Nasal cavity respiratory epithelium epithelial cell of viscerocranial mucosa (primary cell): ENCODE data around the gene NAALAD2. TPM values are rescaled to one million over a fixed set of nuclear protein-coding genes. Genes with fewer than 3 reads are reported as not detected.

Experiments
- total RNA-seq: library from RNA; depleted of rRNA; stranded (reverse); fragments of >200 nt; gene quantifications from 2 replicates; pipeline ENCODE4 v1.2.3, GENCODE V29; 2014

The NAALAD2 gene
- total RNA-seq, result not detected in 2 replicates

GRCh38 chr11:90134478-90135003 lies at the start of gene NAALAD2:
Gene NAALAD2 (plus strand): TSS chr11:90134663. CDS start chr11:90134759, 96 bp downstream.

GRCh38 chr11:90085650-90086049 lies 48.8 kb upstream of the NAALAD2 start, which contains the start of gene UBTFL1:
Gene UBTFL1 (plus strand): TSS chr11:90085950. CDS start chr11:90085950, 0 bp downstream.

DNA sequence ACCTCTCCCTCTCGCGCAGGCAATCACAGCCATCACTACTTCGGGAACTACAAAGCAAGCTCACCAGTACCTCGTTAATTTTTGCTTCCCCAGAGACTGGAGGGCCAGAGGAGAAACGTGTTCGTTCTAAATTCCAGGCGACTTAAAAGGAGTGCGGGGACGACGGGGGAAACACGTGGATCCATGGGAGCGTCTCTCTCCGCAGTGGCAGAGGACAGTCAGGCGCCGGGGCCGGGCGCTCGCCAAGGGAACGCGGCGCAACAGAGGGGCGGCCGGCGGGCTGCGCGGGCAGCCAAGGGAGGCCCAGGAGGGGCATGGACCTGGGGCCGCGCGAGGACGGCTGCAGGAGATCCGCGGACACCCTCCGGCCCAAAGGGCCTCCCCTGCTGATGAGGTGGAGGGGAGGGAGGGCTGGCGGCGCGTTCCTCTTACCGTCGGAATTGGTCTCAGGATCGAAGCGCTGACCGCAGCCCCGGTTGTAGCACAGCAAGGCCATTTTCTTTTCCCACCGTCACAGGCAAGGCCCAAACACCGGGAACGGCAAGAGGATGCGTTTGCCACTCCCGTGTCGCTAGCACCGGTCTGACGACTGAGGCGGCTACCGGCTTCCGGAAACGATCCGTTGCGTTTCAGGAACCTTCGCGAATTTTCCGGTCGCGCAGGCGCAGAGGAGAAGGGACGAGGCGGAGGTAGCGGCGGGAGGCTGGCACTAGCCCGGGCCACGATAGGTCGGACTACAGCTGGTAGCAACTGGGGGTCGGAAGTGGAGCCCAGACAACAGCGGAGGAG lies 88.2 kb downstream of the NAALAD2 start, which contains the start of gene CHORDC1:
Gene CHORDC1, minus strand, starts transcription at position 591 of the 789 bp plus-strand sequence. Its CDS starts 95 bp downstream, at position 496.

Other genes starting within 250 kb of the NAALAD2 start
- not detected in 2 replicates for gene TRIM49D1, start 212.4 kb upstream of the NAALAD2 start, total RNA-seq
- not detected in 2 replicates for gene TRIM49D2, start 210.6 kb upstream of the NAALAD2 start, total RNA-seq
- not detected in 2 replicates for gene TRIM64, start 168.6 kb upstream of the NAALAD2 start, total RNA-seq
- not detected in 2 replicates for gene TRIM49C, start 103.6 kb upstream of the NAALAD2 start, total RNA-seq
- not detected in 2 replicates for gene UBTFL1, start 48.7 kb upstream of the NAALAD2 start, total RNA-seq
- gene CHORDC1, start 88.4 kb downstream of the NAALAD2 start, total RNA-seq, result 29.4 and 65.6 TPM in 2 replicates